GM10266 (cell line): ENCODE measurements around the gene SKI.

ENCODE experiments used
- DNase-seq: peaks from one replicate; pipeline ENCODE4 v3.0.0; 2012; ENCODE audit errors: extremely low spot score
- TF ChIP-seq, protein P1 (sequence below): IDR thresholded peaks from 2 replicates; pipeline ENCODE4 v1.5.1; 2012; ENCODE audit warnings: mild to moderate bottlenecking, low read depth; ENCODE audit not compliant: control insufficient read depth, insufficient read depth; ENCODE audit errors: missing control alignments

The SKI gene

DNA sequence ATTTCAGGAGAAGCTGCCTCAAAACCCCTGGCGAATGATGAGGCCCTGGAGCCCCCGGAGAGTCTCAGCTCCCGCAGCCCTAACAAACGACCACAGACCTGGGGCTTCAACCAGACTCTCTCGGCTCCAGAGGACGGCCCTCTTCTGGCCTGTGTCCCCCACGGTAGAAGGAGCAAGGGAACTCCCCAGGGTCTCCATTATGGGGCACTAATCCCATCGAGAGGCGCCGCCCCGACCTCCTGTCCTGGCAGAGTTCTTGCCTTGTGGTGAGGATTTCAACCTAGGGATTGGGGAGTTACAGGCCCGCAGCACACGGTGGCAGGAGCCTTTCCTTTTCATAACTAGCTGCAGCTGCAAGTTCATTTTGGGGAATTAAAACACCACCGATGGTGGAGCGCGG, 39.8 kb upstream of the SKI start:
- DNase-seq = no peak
- TF ChIP-seq, protein P1, sequence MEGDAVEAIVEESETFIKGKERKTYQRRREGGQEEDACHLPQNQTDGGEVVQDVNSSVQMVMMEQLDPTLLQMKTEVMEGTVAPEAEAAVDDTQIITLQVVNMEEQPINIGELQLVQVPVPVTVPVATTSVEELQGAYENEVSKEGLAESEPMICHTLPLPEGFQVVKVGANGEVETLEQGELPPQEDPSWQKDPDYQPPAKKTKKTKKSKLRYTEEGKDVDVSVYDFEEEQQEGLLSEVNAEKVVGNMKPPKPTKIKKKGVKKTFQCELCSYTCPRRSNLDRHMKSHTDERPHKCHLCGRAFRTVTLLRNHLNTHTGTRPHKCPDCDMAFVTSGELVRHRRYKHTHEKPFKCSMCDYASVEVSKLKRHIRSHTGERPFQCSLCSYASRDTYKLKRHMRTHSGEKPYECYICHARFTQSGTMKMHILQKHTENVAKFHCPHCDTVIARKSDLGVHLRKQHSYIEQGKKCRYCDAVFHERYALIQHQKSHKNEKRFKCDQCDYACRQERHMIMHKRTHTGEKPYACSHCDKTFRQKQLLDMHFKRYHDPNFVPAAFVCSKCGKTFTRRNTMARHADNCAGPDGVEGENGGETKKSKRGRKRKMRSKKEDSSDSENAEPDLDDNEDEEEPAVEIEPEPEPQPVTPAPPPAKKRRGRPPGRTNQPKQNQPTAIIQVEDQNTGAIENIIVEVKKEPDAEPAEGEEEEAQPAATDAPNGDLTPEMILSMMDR = no peak

DNA sequence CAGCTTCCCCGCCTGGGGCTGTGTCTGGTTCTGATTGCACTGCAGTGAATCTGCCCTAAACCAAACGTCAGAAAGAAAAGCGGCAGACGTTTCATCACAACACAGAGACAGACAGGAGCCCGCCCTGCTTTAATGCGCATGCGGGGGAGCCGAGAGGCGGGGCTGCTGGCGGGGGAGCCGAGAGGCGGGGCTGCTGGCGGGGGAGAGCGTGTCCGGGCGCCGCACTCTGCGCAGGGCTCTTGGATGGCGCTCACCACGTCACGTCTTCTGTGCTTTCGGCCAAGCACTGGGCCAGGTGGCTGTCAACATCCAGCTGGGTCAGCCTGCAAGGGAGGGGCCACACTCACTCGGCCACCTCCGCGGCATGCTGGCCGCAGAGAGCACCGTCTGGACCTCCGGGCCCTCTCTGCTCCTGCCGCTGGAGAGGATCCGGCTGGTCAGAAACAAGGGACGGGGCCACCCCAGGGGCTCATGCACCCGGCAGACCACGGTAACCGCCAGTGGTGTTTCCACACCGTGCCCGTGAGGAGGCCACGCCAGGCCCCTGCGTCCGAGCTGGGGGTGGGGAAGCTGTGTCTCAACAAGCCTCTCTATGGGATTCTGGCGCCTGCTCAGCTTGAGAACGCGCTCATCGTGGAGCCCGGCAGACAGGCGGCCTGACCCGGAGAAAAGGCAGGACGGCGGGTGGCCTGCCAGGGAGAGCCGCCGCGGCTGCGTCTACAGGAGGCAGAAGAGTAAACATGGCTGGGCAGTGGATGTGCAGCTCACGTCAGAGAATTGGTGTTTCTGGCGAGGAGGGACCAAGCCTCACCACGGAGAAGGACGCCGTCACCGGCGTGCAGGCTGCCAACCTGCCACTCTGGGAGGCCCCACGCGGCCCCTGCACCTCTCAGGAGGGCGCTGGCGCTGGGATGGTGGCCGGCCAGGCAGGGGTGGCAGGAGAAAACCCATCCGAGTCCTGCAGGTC, 38.4 kb upstream of the SKI start:
- DNase-seq = peak; percentile 97
- TF ChIP-seq, protein P1 = no peak

DNA sequence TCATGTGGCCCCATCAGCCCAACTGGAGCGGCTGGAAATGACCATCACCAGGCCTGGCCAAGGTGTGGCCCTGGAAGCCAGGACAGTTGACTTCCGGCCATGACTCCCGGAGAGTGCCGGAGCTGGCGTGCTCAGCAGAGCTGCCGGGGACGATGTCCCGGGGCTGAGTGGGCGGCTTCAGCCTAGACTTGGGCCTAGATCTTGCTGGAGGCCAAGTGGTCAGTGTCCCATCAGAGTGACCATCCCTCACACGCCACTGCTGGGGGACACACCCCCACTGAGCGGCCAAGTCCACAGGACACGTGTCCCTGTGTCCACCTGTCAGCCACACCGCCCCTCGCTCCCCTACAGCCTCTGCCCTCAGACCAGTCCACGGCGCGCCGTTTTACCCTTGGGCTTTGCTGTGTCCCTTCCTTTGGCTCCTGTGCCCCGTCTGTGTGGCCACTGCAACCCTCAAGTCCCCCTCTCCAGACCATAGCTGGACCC, 37.6 kb upstream of the SKI start:
- DNase-seq = no peak
- TF ChIP-seq, protein P1 = no peak

DNA sequence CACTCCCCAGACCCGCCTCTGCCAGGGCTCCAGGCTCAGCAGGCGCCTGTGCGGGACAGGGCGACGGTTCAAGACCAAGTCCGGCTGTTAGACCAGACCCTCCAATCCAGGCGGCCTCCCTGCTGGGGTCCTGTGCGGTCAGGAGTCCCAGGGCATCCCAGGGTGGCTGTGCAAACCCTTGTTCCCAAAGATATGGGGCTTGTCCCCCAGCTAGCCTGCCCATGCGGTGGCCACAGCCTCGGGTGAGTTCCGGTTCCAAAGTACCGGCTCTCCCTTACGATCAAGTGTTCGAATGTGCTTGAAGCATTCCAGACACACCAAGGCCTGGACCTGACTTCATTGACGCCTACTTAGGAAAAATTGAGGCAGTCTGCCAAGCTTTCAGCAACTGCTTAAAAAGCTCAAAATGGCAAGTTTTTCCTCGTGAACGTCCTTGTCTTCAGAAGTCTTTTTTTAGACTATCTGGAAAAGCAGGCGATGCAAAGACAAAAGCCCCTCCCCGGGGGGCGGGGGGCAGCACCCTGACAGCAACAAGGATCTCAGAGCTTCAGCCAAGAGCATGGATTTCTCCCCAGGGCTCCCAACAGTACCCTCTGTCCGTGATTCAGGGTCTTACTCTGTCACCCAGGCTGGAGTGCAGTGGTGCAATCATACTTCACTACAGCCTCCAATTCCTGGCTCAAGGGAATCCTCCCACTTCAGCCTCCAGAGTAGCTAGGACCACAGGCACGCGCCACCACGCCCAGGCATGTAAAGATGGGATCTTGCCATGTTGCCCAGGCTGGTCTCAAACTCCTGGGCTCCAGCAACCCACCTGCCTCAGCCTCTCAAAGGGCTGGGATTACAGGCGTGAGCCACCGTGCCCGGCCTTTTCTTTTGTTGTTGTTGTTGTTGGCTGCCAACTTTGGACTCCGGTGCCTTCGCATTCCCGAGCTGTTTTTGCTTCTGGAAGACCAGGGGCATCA, 35.8 kb upstream of the SKI start:
- DNase-seq = no peak
- TF ChIP-seq, protein P1 = no peak

DNA sequence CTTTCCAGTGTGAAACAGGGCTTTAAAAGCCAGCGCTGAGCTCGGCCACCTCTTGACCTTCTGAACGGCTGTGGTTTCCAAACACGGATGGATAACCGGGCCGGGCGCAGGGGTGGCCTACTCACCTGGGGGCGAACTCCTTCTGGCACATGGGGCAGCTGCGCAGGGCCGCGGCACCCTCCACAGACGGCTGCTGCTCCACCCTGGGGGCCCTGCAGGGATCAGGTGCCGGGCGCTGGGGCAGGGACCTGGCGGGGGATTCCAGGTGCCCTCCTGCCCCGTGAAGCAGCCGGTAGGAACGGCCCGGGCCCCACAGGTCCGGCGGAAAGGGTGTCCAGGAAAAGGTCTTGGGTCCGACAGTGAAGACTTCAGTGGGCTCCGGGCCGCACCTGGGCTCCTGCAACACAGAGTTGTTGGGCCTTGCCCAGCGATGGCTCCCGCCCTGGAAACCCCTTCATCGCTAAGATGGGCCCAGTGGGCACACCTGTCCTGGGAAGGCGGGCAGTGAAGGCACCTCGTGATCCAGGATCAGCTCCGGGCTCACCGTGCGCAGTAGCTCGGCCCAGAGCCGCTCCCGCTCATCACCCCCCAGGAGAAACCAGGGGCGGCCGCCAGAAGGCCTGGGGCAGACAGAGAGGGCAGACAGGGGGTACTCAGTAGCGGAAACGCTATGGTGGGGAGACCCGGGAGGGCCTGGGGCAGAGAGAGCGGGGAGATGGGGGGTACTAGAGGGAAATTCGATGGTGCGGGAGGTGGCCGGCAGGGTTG, 34.4 kb upstream of the SKI start:
- no peak for DNase-seq
- TF ChIP-seq, protein P1 = no peak

DNA sequence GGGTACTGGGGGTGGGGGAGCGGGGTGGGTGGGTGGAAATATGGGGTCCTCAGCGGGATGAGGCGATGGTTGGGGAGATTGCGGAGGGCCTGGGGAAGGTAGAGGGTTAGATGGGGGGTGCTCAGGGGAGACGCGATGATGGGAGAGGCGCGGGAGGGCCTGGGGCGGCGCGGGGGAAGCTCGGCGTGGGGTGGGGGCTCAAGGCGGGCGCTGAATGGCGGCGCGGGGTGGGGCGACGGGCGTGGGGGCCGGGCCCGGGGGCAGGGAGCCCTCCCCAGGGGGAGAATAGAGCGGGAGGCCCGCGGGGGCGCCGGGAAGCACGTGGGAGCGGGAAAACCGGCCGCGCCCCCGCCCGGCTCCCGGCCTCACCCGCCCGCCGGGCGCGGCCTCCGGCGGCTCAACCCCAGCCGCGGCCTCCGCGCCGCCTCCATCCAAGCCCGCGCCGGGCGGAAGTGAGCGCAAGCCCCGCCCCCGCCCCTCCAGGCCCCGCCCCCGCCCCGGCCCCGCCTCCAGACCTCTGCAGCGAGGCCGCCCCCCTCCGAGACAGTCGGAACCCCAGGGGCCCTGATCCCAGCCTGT, 33.7 kb upstream of the SKI start, which contains the start of gene FAAP20:
FAAP20 (minus strand) TSS at position 454 of the 579 bp plus-strand sequence; CDS start at position 431, 23 bp downstream.
- peak; percentile 92 for DNase-seq
- TF ChIP-seq, protein P1 = no peak
